Progenitor cell of endocrine pancreas (in vitro differentiated cells): ENCODE results near the gene BNIPL. TPM values are rescaled to one million over a fixed set of nuclear protein-coding genes. Genes with fewer than 3 reads are reported as not detected.

Experiments
- DNase-seq: peaks from one replicate; pipeline ENCODE4 v3.0.0; 2021; ENCODE audit warnings: low spot score; ENCODE audit not compliant: unreplicated experiment
- H3K27ac Mint-ChIP-seq: 2 replicates; pipeline ENCODE4 v1.8.0; 2021; ENCODE audit warnings: mild to moderate bottlenecking, moderate library complexity, mixed read lengths
- H3K27me3 Mint-ChIP-seq: 2 replicates; pipeline ENCODE4 v1.8.0; 2021; ENCODE audit warnings: mixed read lengths
- H3K36me3 Mint-ChIP-seq: 2 replicates; pipeline ENCODE4 v1.8.0; 2022; ENCODE audit warnings: mixed read lengths; ENCODE audit not compliant: insufficient read depth
- H3K4me1 Mint-ChIP-seq: 2 replicates; pipeline ENCODE4 v1.8.0; 2021; ENCODE audit warnings: low read depth, mixed read lengths
- H3K4me3 Mint-ChIP-seq: 2 replicates; pipeline ENCODE4 v1.8.0; 2021; ENCODE audit warnings: low read depth, mild to moderate bottlenecking, moderate library complexity, mixed read lengths
- H3K9me3 Mint-ChIP-seq: 2 replicates; pipeline ENCODE4 v1.8.0; 2021; ENCODE audit warnings: low read depth, mixed read lengths
- CTCF ChIP-seq: fragments of 200-600 bp; sonication (generic); IDR thresholded peaks from one replicate; pipeline ENCODE4 v1.5.0; 2021; ENCODE audit warnings: antibody characterized with exemption, mild to moderate bottlenecking; ENCODE audit not compliant: unreplicated experiment
- total RNA-seq: library from RNA; stranded (reverse); gene quantifications from 2 replicates; pipeline ENCODE4 v1.2.1, GENCODE V29; 2021

The BNIPL gene
- total RNA-seq, 1 donor from 2014 or later, result 0.93 TPM

- Mint-ChIP-seq H3K27ac (peak overlapping the region; percentile 2), H3K36me3 (peaks cover 12% of the 10 kb centered on the region), H3K9me3 (no peaks in the 10 kb centered on the region), H3K4me1 (peaks cover 2% of the 10 kb centered on the region), H3K27me3 (no peaks in the 10 kb centered on the region), H3K4me3 (no peak overlapping the region)
- DNase-seq, result no peak
- TF ChIP-seq CTCF, result no peak
Measured at GRCh38 chr1:151039521-151039920, 3.1 kb downstream of the BNIPL start.

- Mint-ChIP-seq H3K36me3 (peaks cover 4% of the 10 kb centered on the region), H3K9me3 (no peaks in the 10 kb centered on the region), H3K27me3 (no peaks in the 10 kb centered on the region), H3K4me1 (peaks cover 4% of the 10 kb centered on the region), H3K27ac (no peak overlapping the region), H3K4me3 (no peak overlapping the region)
- no peak for TF ChIP-seq CTCF
- no peak for DNase-seq
Measured at GRCh38 chr1:151043163-151043562, 6.8 kb downstream of the BNIPL start.

- no peak for TF ChIP-seq CTCF
- no peaks in the 10 kb centered on the region for H3K27me3 Mint-ChIP-seq
- peak within 1 kb of the TSS; percentile 87 for H3K4me3 Mint-ChIP-seq
- no peaks in the 10 kb centered on the region for H3K9me3 Mint-ChIP-seq
- peaks cover 5% of the 10 kb centered on the region for H3K4me1 Mint-ChIP-seq
- DNase-seq, result peak; percentile 54
- H3K36me3 Mint-ChIP-seq, result peaks cover 5% of the 10 kb centered on the region
- peak within 1 kb of the TSS; percentile 94 for H3K27ac Mint-ChIP-seq
Measured at GRCh38 chr1:151047591-151047924, 11.2 kb downstream of the BNIPL start, which contains the start of gene C1orf56. Gene C1orf56, plus strand, starts transcription at chr1:151047751. Its CDS starts 97 bp downstream, at chr1:151047848.

GRCh38 chr1:151047925-151048644, 11.7 kb downstream of the BNIPL start:
- DNase-seq, result peak; percentile 47
- TF ChIP-seq CTCF, result peak; percentile 69
- H3K4me1 Mint-ChIP-seq, result peaks cover 5% of the 10 kb centered on the region
- no peaks in the 10 kb centered on the region for H3K27me3 Mint-ChIP-seq
- no peaks in the 10 kb centered on the region for H3K9me3 Mint-ChIP-seq
- H3K4me3 Mint-ChIP-seq, result peak overlapping the region; percentile 87
- peaks cover 4% of the 10 kb centered on the region for H3K36me3 Mint-ChIP-seq
- peak overlapping the region; percentile 94 for H3K27ac Mint-ChIP-seq

GRCh38 chr1:151048645-151049032, 12.3 kb downstream of the BNIPL start:
- H3K9me3 Mint-ChIP-seq, result no peaks in the 10 kb centered on the region
- no peak for TF ChIP-seq CTCF
- peaks cover 4% of the 10 kb centered on the region for H3K36me3 Mint-ChIP-seq
- H3K27me3 Mint-ChIP-seq, result no peaks in the 10 kb centered on the region
- DNase-seq, result no peak
- peaks cover 5% of the 10 kb centered on the region for H3K4me1 Mint-ChIP-seq
- peak overlapping the region; percentile 87 for H3K4me3 Mint-ChIP-seq
- H3K27ac Mint-ChIP-seq, result peak overlapping the region; percentile 94
